Measurements from ENCODE around the gene WWOX.

Gene WWOX

DNA sequence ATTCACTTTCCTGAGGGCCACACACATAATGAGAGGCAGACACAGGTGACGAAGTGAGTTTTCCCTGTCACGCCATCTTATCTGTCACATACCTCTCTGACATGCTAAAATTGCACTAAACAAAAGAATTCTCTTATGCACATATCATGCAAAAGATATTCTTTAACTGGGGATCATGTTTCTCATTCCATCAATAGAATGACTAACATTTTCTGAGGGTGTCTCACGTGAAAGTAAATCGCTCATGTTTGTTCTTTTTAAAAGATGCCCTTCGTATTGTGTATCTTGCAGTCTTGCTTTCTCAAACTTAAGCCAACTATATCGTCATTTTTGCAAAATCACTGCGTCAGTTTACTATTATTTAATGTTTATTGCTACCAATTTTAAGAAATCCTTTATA lies 306.4 kb downstream of the WWOX start:
- no peaks in the 10 kb centered on the region for H3K79me2 ChIP-seq (ENCODE audit: low read length)
- no peaks in the 10 kb centered on the region for H3K27me3 ChIP-seq (replicated peaks; ENCODE audit: insufficient read depth, low read length)
- H3K36me3 ChIP-seq (replicated peaks; ENCODE audit: insufficient read depth, low read length) = no peaks in the 10 kb centered on the region
- H3K4me1 ChIP-seq (ENCODE audit: low read length) = no peaks in the 10 kb centered on the region
- TF ChIP-seq EZH2 (optimal IDR thresholded peaks at IDR 0.05; ENCODE audit: low read depth, low read length) (no peak), EZH2phosphoT487 (IDR thresholded peaks at IDR 0.05; ENCODE audit: low read length) (no peak)
- TF ChIP-seq, protein P1, sequence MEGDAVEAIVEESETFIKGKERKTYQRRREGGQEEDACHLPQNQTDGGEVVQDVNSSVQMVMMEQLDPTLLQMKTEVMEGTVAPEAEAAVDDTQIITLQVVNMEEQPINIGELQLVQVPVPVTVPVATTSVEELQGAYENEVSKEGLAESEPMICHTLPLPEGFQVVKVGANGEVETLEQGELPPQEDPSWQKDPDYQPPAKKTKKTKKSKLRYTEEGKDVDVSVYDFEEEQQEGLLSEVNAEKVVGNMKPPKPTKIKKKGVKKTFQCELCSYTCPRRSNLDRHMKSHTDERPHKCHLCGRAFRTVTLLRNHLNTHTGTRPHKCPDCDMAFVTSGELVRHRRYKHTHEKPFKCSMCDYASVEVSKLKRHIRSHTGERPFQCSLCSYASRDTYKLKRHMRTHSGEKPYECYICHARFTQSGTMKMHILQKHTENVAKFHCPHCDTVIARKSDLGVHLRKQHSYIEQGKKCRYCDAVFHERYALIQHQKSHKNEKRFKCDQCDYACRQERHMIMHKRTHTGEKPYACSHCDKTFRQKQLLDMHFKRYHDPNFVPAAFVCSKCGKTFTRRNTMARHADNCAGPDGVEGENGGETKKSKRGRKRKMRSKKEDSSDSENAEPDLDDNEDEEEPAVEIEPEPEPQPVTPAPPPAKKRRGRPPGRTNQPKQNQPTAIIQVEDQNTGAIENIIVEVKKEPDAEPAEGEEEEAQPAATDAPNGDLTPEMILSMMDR (IDR thresholded peaks at IDR 0.05; ENCODE audit: low read length) = no peak
- H3K9me3 ChIP-seq (replicated peaks; ENCODE audit: insufficient read depth, low read length) = no peaks in the 10 kb centered on the region
- no peaks in the 10 kb centered on the region for H3F3A ChIP-seq (ENCODE audit: insufficient read depth, low read length)
- no peak overlapping the region for H3K27ac ChIP-seq (ENCODE audit: low read length)
- no peak overlapping the region for H2AFZ ChIP-seq (ENCODE audit: low read length)
- DNase-seq = no peak
- H3K9ac ChIP-seq (ENCODE audit: low read length) = no peak overlapping the region
- H3K4me2 ChIP-seq (ENCODE audit: low read depth, low read length) = no peak overlapping the region
- no peaks in the 10 kb centered on the region for H3K9me2 ChIP-seq (replicated peaks; ENCODE audit: insufficient read depth, low read length)
- H3K4me3 ChIP-seq (ENCODE audit: low read length) = no peak overlapping the region
- no peaks in the 10 kb centered on the region for H4K20me1 ChIP-seq (ENCODE audit: insufficient read depth, low read length)

DNA sequence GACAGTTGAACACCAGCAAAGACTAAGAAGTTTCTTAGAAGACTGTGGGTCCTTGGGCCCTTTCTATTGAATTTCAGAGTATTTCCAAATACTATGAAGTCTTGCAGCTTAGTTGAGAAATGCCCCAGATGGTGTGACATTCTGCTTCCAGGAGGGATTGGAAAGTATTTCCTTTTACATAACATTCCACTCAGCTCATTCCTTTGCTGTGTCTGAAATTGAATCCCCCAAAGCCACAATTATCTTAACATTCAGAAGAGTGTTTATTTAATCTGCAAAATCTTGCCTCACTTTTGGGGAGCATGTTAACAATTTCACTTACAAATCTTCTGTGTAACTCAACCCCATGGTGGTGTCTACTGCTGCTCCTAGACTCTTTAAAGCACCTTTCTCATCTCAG lies 307.7 kb downstream of the WWOX start:
- Histone ChIP-seq H3K4me3 (ENCODE audit: low read length) (no peak overlapping the region), H3F3A (ENCODE audit: insufficient read depth, low read length) (no peaks in the 10 kb centered on the region), H3K9ac (ENCODE audit: low read length) (no peak overlapping the region), H3K9me2 (replicated peaks; ENCODE audit: insufficient read depth, low read length) (no peaks in the 10 kb centered on the region), H3K4me1 (ENCODE audit: low read length) (no peaks in the 10 kb centered on the region), H3K79me2 (ENCODE audit: low read length) (no peaks in the 10 kb centered on the region), H3K27me3 (replicated peaks; ENCODE audit: insufficient read depth, low read length) (no peaks in the 10 kb centered on the region), H3K9me3 (replicated peaks; ENCODE audit: insufficient read depth, low read length) (no peaks in the 10 kb centered on the region), H3K27ac (ENCODE audit: low read length) (no peak overlapping the region), H3K4me2 (ENCODE audit: low read depth, low read length) (no peak overlapping the region), H2AFZ (ENCODE audit: low read length) (no peak overlapping the region), H4K20me1 (ENCODE audit: insufficient read depth, low read length) (no peaks in the 10 kb centered on the region), H3K36me3 (replicated peaks; ENCODE audit: insufficient read depth, low read length) (no peaks in the 10 kb centered on the region)
- DNase-seq = no peak
- no peak for TF ChIP-seq EZH2phosphoT487 (IDR thresholded peaks at IDR 0.05; ENCODE audit: low read length)
- TF ChIP-seq, protein P1 (IDR thresholded peaks at IDR 0.05; ENCODE audit: low read length) = no peak
- TF ChIP-seq EZH2 (optimal IDR thresholded peaks at IDR 0.05; ENCODE audit: low read depth, low read length) = no peak

DNA sequence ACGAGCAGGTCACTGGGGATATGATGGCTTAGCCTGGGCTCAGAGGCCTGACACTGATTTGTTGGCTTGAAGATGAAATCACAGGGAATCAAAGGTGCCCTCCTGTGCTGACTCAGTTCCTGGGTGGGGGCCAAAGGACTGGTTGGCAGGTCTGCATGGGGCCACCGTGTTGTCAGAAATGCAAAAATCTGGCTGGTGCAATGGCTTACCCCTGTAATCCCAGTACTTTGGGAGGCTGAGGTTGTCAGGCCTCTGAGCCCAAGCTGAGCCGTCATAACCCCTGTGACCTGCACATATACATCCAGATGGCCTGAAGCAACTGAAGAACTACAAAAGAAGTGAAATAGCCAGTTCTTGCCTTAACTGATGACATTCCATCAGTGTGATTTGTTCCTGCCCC lies 314.2 kb downstream of the WWOX start:
- no peak overlapping the region for H3K27ac ChIP-seq (ENCODE audit: low read length)
- H3F3A ChIP-seq (ENCODE audit: insufficient read depth, low read length) = no peaks in the 10 kb centered on the region
- no peak for DNase-seq
- no peaks in the 10 kb centered on the region for H3K79me2 ChIP-seq (ENCODE audit: low read length)
- no peaks in the 10 kb centered on the region for H3K36me3 ChIP-seq (replicated peaks; ENCODE audit: insufficient read depth, low read length)
- no peak overlapping the region for H3K9ac ChIP-seq (ENCODE audit: low read length)
- H3K9me3 ChIP-seq (replicated peaks; ENCODE audit: insufficient read depth, low read length) = no peaks in the 10 kb centered on the region
- no peaks in the 10 kb centered on the region for H4K20me1 ChIP-seq (ENCODE audit: insufficient read depth, low read length)
- H3K27me3 ChIP-seq (replicated peaks; ENCODE audit: insufficient read depth, low read length) = no peaks in the 10 kb centered on the region
- H3K4me1 ChIP-seq (ENCODE audit: low read length) = no peaks in the 10 kb centered on the region
- H3K4me2 ChIP-seq (ENCODE audit: low read depth, low read length) = no peak overlapping the region
- H2AFZ ChIP-seq (ENCODE audit: low read length) = no peak overlapping the region
- TF ChIP-seq, protein P1 (IDR thresholded peaks at IDR 0.05; ENCODE audit: low read length) = no peak
- TF ChIP-seq EZH2 (optimal IDR thresholded peaks at IDR 0.05; ENCODE audit: low read depth, low read length) (no peak), EZH2phosphoT487 (IDR thresholded peaks at IDR 0.05; ENCODE audit: low read length) (no peak)
- H3K4me3 ChIP-seq (ENCODE audit: low read length) = no peak overlapping the region
- H3K9me2 ChIP-seq (replicated peaks; ENCODE audit: insufficient read depth, low read length) = no peaks in the 10 kb centered on the region

All from MM.1S (cell line).